ENCODE data around the gene LMF1. TPM values are rescaled to one million over a fixed set of nuclear protein-coding genes. Genes with fewer than 3 reads are reported as not detected.

The LMF1 gene
- 10 to 100 TPM; 21.3 to 22.6 TPM for total RNA-seq

DNA sequence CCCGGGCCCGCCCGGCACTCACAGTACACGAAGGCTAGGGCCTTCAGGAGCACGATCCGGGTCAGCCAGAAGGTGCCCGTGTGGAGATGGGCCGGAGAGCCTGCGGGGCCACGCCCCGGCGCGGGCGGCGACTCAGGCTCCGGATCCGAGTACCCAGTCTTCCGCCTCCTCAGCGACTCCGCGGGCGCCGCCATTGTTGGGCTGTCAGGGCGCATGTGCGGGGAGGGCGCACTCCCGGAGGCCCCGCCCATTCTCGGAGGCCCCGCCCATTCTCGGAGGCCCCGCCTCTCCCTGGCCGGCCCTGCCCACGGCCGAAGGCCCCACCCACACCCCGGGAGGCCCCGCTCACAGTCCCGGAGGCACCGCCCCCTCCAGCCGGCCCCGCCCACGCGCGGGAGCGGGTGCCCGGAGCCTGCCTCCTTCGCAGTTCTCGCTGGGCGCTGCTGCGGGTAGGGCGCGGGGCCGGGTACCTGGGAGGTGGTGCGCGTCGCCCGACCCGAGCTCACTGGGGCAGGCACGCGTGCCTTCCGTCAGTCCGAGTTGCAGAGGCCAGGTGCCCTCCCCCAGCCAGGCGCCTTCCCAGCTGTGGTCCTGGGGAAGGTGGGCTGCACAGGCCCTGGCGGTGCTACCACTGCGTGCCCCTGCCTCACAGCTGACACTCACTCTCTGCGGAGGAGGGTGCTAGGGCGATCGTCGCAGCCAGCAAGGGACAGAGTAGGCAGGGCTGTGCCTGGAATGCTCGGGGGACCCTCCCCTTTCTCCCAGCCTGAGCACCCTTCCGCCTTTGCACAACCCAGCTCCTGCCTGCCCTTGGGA, at the start of gene LMF1:
TSS of gene LMF1 (minus strand) at position 219 of the 816 bp plus-strand sequence. CDS start at position 215, 4 bp downstream.
- H3K36me3 Mint-ChIP-seq (ENCODE audit: low read depth), result peaks cover 23% of the 10 kb centered on the region
- H3K27me3 Mint-ChIP-seq, result peaks cover 7% of the 10 kb centered on the region
- no peaks in the 10 kb centered on the region for H3K9me3 Mint-ChIP-seq
- ChIA-PET CTCF (no interaction called here), POLR2A (interaction anchor here (1.2 to 2.1 kb wide), 3 partner anchors 8 to 33 kb away, joined by 3 to 8 read pairs (median 6); partner anchors contain the start of gene SOX8)
- H3K27ac Mint-ChIP-seq, result peak within 1 kb of the TSS; percentile 63
- DNase-seq, result peak; percentile 97
- H3K4me1 Mint-ChIP-seq, result peaks cover 22% of the 10 kb centered on the region
- H3K4me3 Mint-ChIP-seq, result peak within 1 kb of the TSS; percentile 75

DNA sequence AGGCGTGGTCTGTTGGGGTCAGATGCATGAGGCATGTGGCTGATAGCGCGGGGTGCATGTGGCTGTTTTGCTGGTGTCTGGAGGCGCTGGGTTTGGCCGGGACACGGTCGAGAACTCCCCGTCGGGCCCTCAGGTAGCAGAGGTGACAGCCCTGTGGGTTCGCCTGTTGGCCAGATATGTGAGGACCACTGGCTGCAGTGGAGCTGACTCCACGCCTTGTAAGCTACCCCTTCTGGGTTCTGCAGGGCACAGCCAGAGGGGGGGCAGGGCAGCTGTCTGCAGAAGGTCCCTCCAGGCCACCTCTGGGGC, 49.3 kb upstream of the LMF1 start:
- H3K36me3 Mint-ChIP-seq (ENCODE audit: low read depth), result no peaks in the 10 kb centered on the region
- CTCF ChIA-PET, result no interaction called here
- peaks cover 2% of the 10 kb centered on the region for H3K27me3 Mint-ChIP-seq
- H3K4me1 Mint-ChIP-seq, result no peaks in the 10 kb centered on the region
- H3K9me3 Mint-ChIP-seq, result no peaks in the 10 kb centered on the region
- H3K4me3 Mint-ChIP-seq, result no peak overlapping the region
- no peak for DNase-seq
- H3K27ac Mint-ChIP-seq, result no peak overlapping the region
- POLR2A ChIA-PET, result no interaction called here

DNA sequence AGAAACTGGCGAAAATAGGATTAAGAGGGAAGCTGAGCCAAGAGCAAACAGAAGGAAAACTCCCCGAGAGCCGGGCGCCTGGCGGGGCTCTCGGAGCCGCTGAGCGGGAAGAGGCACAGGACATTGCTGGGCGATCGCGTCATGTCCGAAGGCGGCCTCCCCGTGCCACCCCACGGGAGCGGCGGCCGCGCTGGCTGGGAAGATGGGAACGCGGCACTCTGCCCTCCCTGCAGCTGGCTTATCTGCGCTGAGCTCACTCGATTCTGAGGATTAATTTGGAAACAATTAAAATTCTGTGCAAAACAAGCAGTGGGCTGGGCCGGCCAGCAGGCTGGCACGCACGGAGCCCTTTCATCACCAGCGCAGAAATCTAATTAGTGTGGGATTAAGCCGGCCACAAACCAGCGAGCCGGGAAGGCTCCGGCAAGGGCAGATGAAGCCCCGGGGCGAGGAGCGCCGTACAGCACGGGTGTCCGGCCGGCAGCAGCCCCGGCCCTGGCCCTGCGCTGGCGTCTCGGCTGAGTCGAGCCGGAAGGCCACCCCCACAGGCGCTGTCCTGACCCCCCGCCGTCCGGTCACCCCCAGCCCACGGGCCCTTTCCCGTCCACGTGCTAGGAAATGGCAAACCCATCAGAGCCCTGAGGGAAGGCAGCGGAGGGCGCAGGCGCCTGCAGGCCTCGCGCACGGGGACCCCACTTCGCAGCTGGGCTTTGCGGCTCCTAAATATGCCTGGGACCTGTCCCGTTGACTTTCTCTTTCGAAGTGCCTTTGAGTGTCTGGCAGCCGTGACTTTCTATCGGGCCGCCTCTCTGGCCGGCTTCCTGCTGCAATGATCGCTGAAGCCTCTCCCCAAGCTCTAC, 48.7 kb upstream of the LMF1 start:
- Mint-ChIP-seq H3K27me3 (peaks cover 2% of the 10 kb centered on the region), H3K9me3 (no peaks in the 10 kb centered on the region), H3K4me1 (no peaks in the 10 kb centered on the region), H3K4me3 (no peak overlapping the region), H3K27ac (no peak overlapping the region), H3K36me3 (ENCODE audit: low read depth) (no peaks in the 10 kb centered on the region)
- ChIA-PET POLR2A (no interaction called here), CTCF (no interaction called here)
- DNase-seq, result no peak

DNA sequence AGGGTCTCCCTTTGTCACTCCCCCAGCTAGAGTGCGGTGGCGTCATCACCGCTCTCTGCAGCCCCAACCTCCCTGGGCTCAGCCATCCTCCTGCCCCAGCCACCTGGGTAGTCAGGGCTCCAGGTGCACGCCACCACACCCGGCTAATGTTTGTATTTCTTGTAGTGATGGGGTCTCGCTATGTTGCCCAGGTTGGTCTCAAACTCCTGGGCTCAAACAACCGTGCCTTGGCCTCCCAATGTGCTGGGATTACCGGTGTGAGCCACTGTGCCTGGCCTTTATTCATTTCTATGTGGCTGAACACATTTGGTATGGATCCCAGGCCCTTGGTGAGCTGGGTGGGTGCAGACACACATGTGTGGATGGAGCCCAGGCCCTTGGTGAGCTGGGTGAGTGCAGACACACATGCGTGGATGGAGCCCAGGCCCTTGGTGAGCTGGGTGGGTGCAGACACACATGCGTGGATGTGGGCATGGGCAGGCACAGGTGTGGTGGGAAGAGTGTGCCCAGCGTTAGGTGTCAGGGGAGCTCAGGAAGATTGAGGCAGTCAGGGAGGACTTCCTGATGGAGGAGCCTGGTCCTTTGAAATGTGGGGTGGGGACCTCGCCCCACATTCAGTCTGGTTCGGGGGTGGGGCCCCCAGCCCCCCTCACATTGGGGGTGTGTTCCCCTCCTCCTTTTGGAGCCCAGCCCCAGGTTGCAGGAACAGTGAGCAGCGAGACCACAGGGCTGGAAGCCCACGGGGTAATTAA, 47.8 kb upstream of the LMF1 start:
- Mint-ChIP-seq H3K9me3 (no peaks in the 10 kb centered on the region), H3K36me3 (ENCODE audit: low read depth) (no peaks in the 10 kb centered on the region), H3K4me1 (no peaks in the 10 kb centered on the region), H3K27me3 (peaks cover 2% of the 10 kb centered on the region), H3K27ac (no peak overlapping the region), H3K4me3 (no peak overlapping the region)
- POLR2A ChIA-PET, result no interaction called here
- CTCF ChIA-PET, result no interaction called here
- DNase-seq, result no peak

DNA sequence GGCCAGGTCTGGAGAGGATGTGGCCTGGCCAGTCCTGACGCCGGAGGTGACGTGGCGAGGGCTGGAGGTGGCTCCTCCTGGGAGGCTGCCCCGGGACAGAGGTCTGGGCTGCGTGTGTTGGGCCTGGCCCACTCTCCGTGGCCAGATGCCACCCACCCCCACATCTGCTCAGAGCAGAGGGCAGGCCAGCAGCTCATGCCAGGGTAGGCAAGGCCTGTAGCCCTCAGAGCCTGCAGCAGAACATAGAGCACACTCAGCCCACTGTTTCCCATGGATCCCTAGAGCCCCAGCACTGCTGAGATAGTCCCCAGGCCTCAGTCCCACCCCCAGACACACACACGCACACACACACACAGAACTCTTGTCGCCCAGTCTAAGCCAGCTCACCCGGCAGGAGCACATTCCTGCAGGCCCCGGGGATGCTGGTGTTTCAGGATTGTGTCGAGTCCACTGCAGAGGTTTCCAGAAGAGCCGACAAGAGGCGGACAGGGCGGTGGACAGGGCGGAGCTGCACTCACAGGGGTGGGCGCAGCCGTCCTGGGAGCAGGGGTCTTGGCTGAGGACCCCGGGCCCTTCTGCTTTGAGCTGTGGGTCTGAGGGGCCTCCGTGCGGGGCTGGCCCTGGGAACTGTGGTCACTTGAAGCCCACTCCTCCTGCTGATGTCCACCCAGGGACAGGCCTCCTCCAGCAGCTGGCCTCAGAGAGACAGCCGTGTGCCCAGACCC, 44.1 kb upstream of the LMF1 start:
- DNase-seq, result no peak
- Mint-ChIP-seq H3K4me3 (no peak overlapping the region), H3K4me1 (no peaks in the 10 kb centered on the region), H3K36me3 (ENCODE audit: low read depth) (no peaks in the 10 kb centered on the region), H3K9me3 (no peaks in the 10 kb centered on the region), H3K27ac (no peak overlapping the region), H3K27me3 (peaks cover 2% of the 10 kb centered on the region)
- ChIA-PET POLR2A (no interaction called here), CTCF (no interaction called here)

DNA sequence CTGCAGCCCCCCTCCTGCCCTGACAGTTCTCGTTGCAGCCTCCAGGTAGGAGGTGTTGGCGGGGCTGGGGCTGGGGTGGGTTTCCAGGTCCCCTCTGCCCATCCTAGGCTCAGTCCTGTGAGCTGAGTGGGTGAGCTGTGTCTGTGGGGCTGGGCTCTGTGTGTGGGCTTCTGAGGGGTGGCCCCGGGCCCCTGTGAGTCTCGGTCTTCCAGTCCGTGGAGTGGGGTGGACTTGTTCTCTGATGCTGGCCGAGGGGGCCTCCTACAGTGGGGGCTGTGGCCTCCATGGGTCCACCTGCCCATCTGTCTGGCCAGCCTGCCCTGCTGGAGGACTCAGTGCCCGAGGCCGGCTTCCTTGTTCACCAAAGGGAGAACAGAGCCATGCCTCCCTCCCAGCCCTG, 43.4 kb upstream of the LMF1 start:
- H3K9me3 Mint-ChIP-seq, result no peaks in the 10 kb centered on the region
- no peak overlapping the region for H3K27ac Mint-ChIP-seq
- no peaks in the 10 kb centered on the region for H3K36me3 Mint-ChIP-seq (ENCODE audit: low read depth)
- CTCF ChIA-PET, result no interaction called here
- POLR2A ChIA-PET, result no interaction called here
- H3K4me3 Mint-ChIP-seq, result no peak overlapping the region
- H3K4me1 Mint-ChIP-seq, result no peaks in the 10 kb centered on the region
- peaks cover 2% of the 10 kb centered on the region for H3K27me3 Mint-ChIP-seq
- DNase-seq, result no peak

DNA sequence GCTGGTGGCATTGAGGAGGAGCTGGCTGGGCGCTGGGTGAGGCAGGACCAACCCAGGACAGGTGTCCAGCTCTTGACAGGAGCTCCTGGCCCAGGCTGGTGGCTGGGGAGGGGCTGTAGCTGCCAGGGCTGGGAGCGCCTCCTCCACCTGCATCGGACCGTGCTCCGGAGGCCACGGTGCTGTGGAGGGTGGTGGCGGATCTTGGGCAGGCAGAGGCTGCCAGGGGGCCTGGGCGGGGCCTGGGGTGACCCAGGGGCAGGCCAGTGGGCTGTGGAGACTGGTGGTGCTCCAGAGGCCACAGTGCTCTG, 42.8 kb upstream of the LMF1 start:
- H3K27me3 Mint-ChIP-seq, result peaks cover 3% of the 10 kb centered on the region
- no peak overlapping the region for H3K4me3 Mint-ChIP-seq
- H3K9me3 Mint-ChIP-seq, result no peaks in the 10 kb centered on the region
- ChIA-PET CTCF (no interaction called here), POLR2A (no interaction called here)
- no peak for DNase-seq
- no peaks in the 10 kb centered on the region for H3K4me1 Mint-ChIP-seq
- no peaks in the 10 kb centered on the region for H3K36me3 Mint-ChIP-seq (ENCODE audit: low read depth)
- H3K27ac Mint-ChIP-seq, result no peak overlapping the region

DNA sequence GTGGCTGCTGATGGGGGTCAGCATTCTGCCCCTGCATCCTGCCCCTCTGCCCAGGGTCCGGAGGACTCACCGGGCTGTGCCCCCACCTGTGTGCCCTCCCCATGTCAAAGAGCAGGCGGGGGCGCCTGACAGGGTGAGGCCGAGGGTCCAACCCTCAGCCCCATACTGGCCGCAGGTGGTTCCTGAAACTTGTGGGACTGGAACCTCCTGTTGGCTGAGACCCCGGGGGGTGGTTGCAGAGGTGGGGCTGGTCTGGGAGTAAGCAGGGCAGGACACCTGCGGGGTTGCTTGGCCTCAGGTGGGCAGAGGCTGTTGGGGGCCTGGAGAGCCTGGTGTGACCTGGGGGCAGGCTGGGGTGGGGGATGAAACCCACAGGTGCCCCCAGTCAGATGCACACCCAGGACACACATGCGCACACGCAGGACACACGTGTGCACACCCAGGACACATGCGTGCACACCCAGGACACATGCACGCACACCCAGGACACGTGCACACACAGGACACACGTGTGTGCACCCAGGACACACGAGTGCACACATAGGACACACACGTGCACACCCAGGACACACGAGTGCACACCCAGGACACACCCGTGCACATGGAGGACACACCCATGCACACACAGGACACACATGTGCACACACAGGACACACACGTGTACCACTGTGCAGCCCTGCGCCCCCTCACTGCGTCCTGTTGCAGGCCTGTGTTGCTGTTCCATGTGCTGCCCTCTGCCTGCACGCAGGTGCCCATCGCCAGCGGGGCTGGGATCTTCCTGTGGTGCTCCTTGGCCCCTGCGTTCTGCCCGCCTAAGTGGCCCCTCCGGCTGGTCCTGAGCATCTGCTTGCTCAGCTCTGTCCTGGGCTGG, 42.2 kb upstream of the LMF1 start:
- no peak for DNase-seq
- H3K27ac Mint-ChIP-seq, result no peak overlapping the region
- H3K36me3 Mint-ChIP-seq (ENCODE audit: low read depth), result no peaks in the 10 kb centered on the region
- POLR2A ChIA-PET, result no interaction called here
- no peak overlapping the region for H3K4me3 Mint-ChIP-seq
- peaks cover 3% of the 10 kb centered on the region for H3K27me3 Mint-ChIP-seq
- no peaks in the 10 kb centered on the region for H3K4me1 Mint-ChIP-seq
- no peaks in the 10 kb centered on the region for H3K9me3 Mint-ChIP-seq
- CTCF ChIA-PET, result no interaction called here

DNA sequence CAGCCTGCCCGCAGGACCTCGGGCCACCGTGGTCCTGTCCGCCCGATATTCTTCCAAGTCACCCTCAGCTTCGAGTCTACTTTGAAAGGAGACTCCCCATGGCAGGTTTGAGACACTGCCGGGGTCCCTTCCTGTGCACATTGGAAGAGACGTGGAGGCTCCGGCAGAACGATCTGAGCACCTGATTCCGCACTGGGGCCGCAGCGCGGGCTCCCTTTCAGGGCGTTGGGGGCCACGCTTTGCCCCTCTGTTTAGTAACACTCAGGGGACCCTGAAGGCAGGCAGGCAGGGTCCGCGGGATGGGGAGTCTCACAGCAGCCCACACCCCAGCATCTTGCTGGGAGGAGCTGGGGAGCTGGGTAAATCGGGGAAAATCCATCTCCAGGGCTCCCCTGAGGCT, 41.4 kb upstream of the LMF1 start:
- Mint-ChIP-seq H3K27ac (no peak overlapping the region), H3K27me3 (peaks cover 3% of the 10 kb centered on the region), H3K4me1 (no peaks in the 10 kb centered on the region), H3K9me3 (no peaks in the 10 kb centered on the region), H3K4me3 (no peak overlapping the region), H3K36me3 (ENCODE audit: low read depth) (no peaks in the 10 kb centered on the region)
- DNase-seq, result no peak
- POLR2A ChIA-PET, result no interaction called here
- CTCF ChIA-PET, result no interaction called here

DNA sequence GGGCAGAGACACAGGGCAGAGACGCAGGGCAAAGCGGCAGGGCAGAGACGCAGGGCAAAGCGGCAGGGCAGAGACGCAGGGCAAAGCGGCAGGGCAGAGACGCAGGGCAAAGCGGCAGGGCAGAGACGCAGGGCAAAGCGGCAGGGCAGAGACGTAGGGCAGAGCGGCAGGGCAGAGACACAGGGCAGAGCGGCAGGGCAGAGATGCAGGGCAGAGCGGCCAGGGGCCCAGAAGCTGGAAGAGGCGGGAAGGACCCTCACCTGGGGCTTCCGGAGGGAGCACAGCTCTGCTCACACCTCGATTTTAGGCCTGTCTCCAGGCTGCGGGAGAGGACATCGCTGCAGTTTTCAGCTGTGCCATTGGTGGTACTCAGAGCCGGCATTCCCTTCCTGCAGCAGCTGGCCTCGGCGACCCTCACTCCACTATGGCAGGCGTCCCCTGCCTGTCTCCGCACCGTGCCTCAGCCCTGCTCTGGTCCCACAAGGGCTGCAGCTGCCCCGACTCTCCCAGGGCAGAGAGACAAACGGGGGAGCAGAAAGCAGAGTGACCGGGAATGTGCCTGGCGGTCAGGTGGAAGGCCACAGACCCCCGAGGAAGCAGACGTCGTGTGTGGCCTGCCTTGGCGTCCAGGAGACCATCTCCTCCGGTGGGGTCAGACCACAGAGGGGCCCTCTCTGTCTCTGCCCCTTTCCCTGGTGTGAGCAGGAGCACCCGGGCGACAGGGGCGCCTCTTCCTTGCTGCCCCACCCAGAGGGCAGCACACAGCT, 40.7 kb upstream of the LMF1 start:
- Mint-ChIP-seq H3K4me1 (no peaks in the 10 kb centered on the region), H3K9me3 (no peaks in the 10 kb centered on the region), H3K27me3 (peaks cover 3% of the 10 kb centered on the region), H3K4me3 (no peak overlapping the region), H3K36me3 (ENCODE audit: low read depth) (no peaks in the 10 kb centered on the region), H3K27ac (no peak overlapping the region)
- ChIA-PET POLR2A (no interaction called here), CTCF (no interaction called here)
- DNase-seq, result no peak

DNA sequence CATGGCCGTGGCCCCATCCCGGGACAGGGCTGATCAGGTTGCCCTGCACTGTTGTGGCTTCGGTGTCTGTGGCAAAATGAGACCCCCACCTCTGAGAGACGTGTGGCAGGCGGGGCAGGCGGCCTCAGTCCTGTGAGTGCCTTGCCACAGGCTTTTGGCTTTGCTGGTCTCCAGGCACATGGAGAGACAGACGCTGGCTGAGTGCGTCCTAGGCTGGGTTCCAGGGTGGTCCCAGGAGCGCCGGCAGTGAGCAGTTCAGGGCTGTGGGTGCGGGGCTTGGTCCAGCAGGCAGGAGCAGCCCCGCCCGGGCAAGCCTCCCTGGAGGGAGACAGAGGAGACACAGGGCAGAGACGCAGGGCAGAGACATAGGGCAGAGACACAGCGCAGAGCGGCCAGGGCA, 40.0 kb upstream of the LMF1 start:
- Mint-ChIP-seq H3K4me1 (no peaks in the 10 kb centered on the region), H3K4me3 (no peak overlapping the region), H3K36me3 (ENCODE audit: low read depth) (no peaks in the 10 kb centered on the region), H3K9me3 (no peaks in the 10 kb centered on the region), H3K27me3 (peaks cover 3% of the 10 kb centered on the region), H3K27ac (no peak overlapping the region)
- POLR2A ChIA-PET, result no interaction called here
- CTCF ChIA-PET, result no interaction called here
- DNase-seq, result no peak

DNA sequence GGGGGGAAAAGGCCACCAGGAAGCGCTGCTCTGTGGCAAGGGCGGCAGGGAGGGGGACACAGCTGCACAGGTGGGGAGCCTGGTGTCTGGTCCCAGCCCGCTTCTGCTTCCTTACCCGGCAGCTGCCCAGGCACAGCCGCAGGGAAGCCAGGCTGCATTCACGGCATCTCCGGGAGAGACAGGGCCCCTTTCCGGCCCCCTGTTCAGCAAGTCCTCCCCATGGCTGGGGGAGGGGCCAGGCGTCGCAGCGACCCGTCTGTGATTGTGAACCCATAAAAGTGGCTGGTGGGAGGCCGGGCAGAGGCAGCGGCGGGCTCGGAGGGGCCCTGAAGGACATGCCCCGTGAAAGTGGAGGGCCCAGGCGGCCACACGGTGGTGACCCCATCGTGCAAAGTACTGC, 39.5 kb upstream of the LMF1 start:
- Mint-ChIP-seq H3K4me1 (no peaks in the 10 kb centered on the region), H3K36me3 (ENCODE audit: low read depth) (no peaks in the 10 kb centered on the region), H3K9me3 (no peaks in the 10 kb centered on the region), H3K27ac (no peak overlapping the region), H3K27me3 (peaks cover 6% of the 10 kb centered on the region), H3K4me3 (no peak overlapping the region)
- ChIA-PET CTCF (no interaction called here), POLR2A (no interaction called here)
- DNase-seq, result no peak

Data from activated CD4-positive, alpha-beta memory T cell treated with anti-CD3 and anti-CD28 coated beads, Interleukin-2, amount 10 ng/mL, durations not matched to agents 7 days and 5 days (primary cell).